ENCODE measurements around the gene LDAF1. TPM values are rescaled to one million over a fixed set of nuclear protein-coding genes. Genes with fewer than 3 reads are reported as not detected.

The LDAF1 gene
- total RNA-seq, 4 donors from 2014 or later, result 10.5 to 88.6 (median 51.4) TPM

DNA sequence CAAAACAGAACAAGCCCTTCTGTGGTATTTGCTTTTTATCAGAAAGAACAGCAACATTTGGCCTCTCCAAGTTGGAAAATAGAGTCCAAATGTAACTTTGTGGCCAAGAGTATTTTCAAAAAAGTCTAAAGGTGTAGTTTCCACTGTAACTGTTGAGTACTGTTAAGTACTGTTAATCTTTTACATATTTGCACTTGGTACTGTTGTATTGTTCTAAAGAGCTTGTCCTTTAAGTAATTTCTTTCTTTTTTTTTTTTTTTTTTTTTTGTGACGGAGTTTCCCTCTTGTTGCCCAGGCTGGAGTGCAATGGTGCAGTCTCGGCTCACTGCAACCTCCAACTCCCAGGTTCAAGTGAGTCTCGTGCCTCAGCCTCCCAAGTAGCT is 21.5 kb downstream of the LDAF1 start:
- H3K36me3 ChIP-seq, result no peaks in the 10 kb centered on the region
- H3K4me1 ChIP-seq, result no peaks in the 10 kb centered on the region
- no peak for TF ChIP-seq POLR2A (IDR thresholded peaks at IDR 0.05)
- TF ChIP-seq, protein P1, sequence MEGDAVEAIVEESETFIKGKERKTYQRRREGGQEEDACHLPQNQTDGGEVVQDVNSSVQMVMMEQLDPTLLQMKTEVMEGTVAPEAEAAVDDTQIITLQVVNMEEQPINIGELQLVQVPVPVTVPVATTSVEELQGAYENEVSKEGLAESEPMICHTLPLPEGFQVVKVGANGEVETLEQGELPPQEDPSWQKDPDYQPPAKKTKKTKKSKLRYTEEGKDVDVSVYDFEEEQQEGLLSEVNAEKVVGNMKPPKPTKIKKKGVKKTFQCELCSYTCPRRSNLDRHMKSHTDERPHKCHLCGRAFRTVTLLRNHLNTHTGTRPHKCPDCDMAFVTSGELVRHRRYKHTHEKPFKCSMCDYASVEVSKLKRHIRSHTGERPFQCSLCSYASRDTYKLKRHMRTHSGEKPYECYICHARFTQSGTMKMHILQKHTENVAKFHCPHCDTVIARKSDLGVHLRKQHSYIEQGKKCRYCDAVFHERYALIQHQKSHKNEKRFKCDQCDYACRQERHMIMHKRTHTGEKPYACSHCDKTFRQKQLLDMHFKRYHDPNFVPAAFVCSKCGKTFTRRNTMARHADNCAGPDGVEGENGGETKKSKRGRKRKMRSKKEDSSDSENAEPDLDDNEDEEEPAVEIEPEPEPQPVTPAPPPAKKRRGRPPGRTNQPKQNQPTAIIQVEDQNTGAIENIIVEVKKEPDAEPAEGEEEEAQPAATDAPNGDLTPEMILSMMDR (IDR thresholded peaks at IDR 0.05), result no peak
- H3K27me3 ChIP-seq, result no peaks in the 10 kb centered on the region
- no peak overlapping the region for H3K27ac ChIP-seq
- no peak overlapping the region for H3K4me3 ChIP-seq
- no peak for DNase-seq
- intact Hi-C loops (cut with DNase I; ENCODE audit: low total_unique reads), result no loop called here
- H3K9me3 ChIP-seq, result no peaks in the 10 kb centered on the region

- Histone ChIP-seq H3K4me1 (no peaks in the 10 kb centered on the region), H3K27ac (no peak overlapping the region), H3K9me3 (no peaks in the 10 kb centered on the region), H3K36me3 (no peaks in the 10 kb centered on the region), H3K27me3 (no peaks in the 10 kb centered on the region), H3K4me3 (no peak overlapping the region)
- DNase-seq, result no peak
- intact Hi-C loops (cut with DNase I; ENCODE audit: low total_unique reads), result no loop called here
- TF ChIP-seq, protein P1 (IDR thresholded peaks at IDR 0.05), result no peak
- no peak for TF ChIP-seq POLR2A (IDR thresholded peaks at IDR 0.05)
These were observed 25.5 kb downstream of the LDAF1 start for GRCh38 chr16:21183995-21184394.

DNA sequence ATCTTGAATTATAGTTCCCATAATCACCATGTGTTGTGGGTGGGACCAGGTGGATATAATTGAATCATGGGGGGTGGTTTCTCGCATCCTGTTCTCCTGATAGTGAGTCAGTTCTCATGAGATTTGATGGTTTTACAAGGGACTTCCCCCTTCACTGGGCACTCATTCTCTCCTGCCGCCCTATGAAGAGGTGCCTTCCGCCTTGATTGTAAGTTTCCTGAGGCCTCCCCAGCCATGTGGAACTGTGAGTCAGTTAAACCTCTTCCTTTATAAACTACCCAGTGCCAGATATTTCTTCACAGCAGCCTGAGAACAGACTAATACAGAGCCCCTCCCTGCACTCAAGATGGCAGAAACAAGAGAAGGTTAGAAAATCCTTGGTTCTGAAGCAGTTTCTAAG is 26.4 kb downstream of the LDAF1 start:
- Histone ChIP-seq H3K4me1 (no peaks in the 10 kb centered on the region), H3K27ac (no peak overlapping the region), H3K27me3 (no peaks in the 10 kb centered on the region), H3K36me3 (no peaks in the 10 kb centered on the region), H3K9me3 (no peaks in the 10 kb centered on the region), H3K4me3 (no peak overlapping the region)
- TF ChIP-seq POLR2A (IDR thresholded peaks at IDR 0.05), result no peak
- TF ChIP-seq, protein P1 (IDR thresholded peaks at IDR 0.05), result no peak
- no peak for DNase-seq
- intact Hi-C loops (cut with DNase I; ENCODE audit: low total_unique reads), result no loop called here

GRCh38 chr16:21185659-21186325 is 27.3 kb downstream of the LDAF1 start:
- no peak overlapping the region for H3K4me3 ChIP-seq
- no peak overlapping the region for H3K27ac ChIP-seq
- H3K4me1 ChIP-seq, result no peaks in the 10 kb centered on the region
- TF ChIP-seq POLR2A (IDR thresholded peaks at IDR 0.05), result no peak
- no peaks in the 10 kb centered on the region for H3K9me3 ChIP-seq
- DNase-seq, result no peak
- H3K27me3 ChIP-seq, result no peaks in the 10 kb centered on the region
- no peaks in the 10 kb centered on the region for H3K36me3 ChIP-seq
- intact Hi-C loops (cut with DNase I; ENCODE audit: low total_unique reads), result no loop called here

GRCh38 chr16:21186326-21186691 is 27.8 kb downstream of the LDAF1 start:
- TF ChIP-seq, protein P1 (IDR thresholded peaks at IDR 0.05), result no peak
- no peak for TF ChIP-seq POLR2A (IDR thresholded peaks at IDR 0.05)
- no peaks in the 10 kb centered on the region for H3K36me3 ChIP-seq
- no peak overlapping the region for H3K27ac ChIP-seq
- H3K4me3 ChIP-seq, result no peak overlapping the region
- H3K27me3 ChIP-seq, result no peaks in the 10 kb centered on the region
- intact Hi-C loops (cut with DNase I; ENCODE audit: low total_unique reads), result no loop called here
- no peaks in the 10 kb centered on the region for H3K9me3 ChIP-seq
- DNase-seq, result no peak
- H3K4me1 ChIP-seq, result no peaks in the 10 kb centered on the region

DNA sequence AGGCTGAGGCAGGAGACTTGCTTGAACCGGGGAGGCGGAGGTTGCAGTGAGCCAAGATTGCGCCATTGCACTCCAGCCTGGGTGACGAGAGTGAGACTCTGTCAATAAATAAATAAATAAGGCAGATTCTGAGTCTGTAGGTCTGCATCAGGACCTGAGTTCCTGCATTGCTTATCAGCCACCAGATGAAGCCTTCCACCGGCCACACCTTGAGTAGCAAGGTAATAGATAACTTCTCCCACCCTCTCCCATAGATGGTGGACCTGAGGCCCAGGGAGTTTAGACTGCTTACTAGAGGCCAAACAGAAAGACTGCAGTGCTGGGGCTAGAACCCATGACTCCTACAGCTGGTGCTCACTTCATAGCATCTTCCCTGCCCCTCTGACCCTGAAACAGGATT is 30.8 kb downstream of the LDAF1 start:
- no peak for TF ChIP-seq POLR2A (IDR thresholded peaks at IDR 0.05)
- TF ChIP-seq, protein P1 (IDR thresholded peaks at IDR 0.05), result no peak
- no peaks in the 10 kb centered on the region for H3K27me3 ChIP-seq
- intact Hi-C loops (cut with DNase I; ENCODE audit: low total_unique reads), result no loop called here
- H3K4me3 ChIP-seq, result no peak overlapping the region
- H3K9me3 ChIP-seq, result no peaks in the 10 kb centered on the region
- H3K27ac ChIP-seq, result no peak overlapping the region
- no peak for DNase-seq
- no peaks in the 10 kb centered on the region for H3K36me3 ChIP-seq
- H3K4me1 ChIP-seq, result no peaks in the 10 kb centered on the region
